IMR-90 (cell line): ENCODE data around the gene DNAI2. TPM values are rescaled to one million over a fixed set of nuclear protein-coding genes. Genes with fewer than 3 reads are reported as not detected.
"Not testable (repeated sequence)": the region's sequence is repeated elsewhere in the genome, so short reads cannot be mapped to it uniquely, and the experiment has no call there.

Source experiments
- ATAC-seq: fragments of 200-7000 bp; cut with Tn5 transposase; 2 replicates; pipeline ENCODE4 v1.9.1; 2020; ENCODE audit warnings: low read depth, mild to moderate bottlenecking, moderate library complexity
- BruUV-seq: library from RNA; stranded (reverse); fragments of 400-500 nt; replicated peaks from 2 replicates; lab custom pipeline; 2021; lab: Mats Ljungman, UMichigan
- CTCF ChIA-PET: fragments of 300-600 bp; formaldehyde crosslinking; extraction: SDS; loops from one replicate; lab custom pipeline; 2021; ENCODE audit warnings: antibody characterized with exemption; lab: Yijun Ruan, JAX
- POLR2A ChIA-PET: fragments of 300-600 bp; sonication (Branson Sonifier 250); formaldehyde crosslinking; loops from one replicate; lab custom pipeline; 2022; ENCODE audit warnings: antibody characterized with exemption; ENCODE audit not compliant: unreplicated experiment; lab: Charles Lee
- DNase-seq: peaks from one replicate; pipeline ENCODE4 v3.0.0; 2013
- H2AFZ ChIP-seq: replicated peaks from 2 replicates; pipeline ENCODE3; 2013; ENCODE audit warnings: low read length, mild to moderate bottlenecking; ENCODE audit not compliant: poor library complexity
- H2AK5ac ChIP-seq: 2 replicates; pipeline ENCODE4 v1.6.1; 2013; ENCODE audit warnings: low read depth, low read length, inconsistent platforms
- H2AK9ac ChIP-seq: replicated peaks from 2 replicates; pipeline ENCODE3; 2013; ENCODE audit warnings: mild to moderate bottlenecking, low read depth, low read length, moderate library complexity; ENCODE audit not compliant: poor library complexity
- H2BK120ac ChIP-seq: 2 replicates; pipeline ENCODE4 v1.6.1; 2013; ENCODE audit warnings: low read depth, low read length, inconsistent platforms
- H2BK15ac ChIP-seq: 3 replicates; pipeline ENCODE4 v1.6.1; 2013; ENCODE audit warnings: low read depth, low read length, inconsistent platforms
- H2BK20ac ChIP-seq: 2 replicates; pipeline ENCODE4 v1.6.1; 2013; ENCODE audit warnings: low read depth, mild to moderate bottlenecking, inconsistent platforms, low read length, moderate library complexity
- H2BK5ac ChIP-seq: 2 replicates; pipeline ENCODE4 v1.6.1; 2013; ENCODE audit warnings: mild to moderate bottlenecking, low read depth, low read length, inconsistent platforms; ENCODE audit not compliant: poor library complexity, severe bottlenecking
- H3K14ac ChIP-seq: replicated peaks from 2 replicates; pipeline ENCODE4 v1.6.1; 2013; ENCODE audit warnings: low read depth, low read length, inconsistent platforms
- H3K18ac ChIP-seq: 2 replicates; pipeline ENCODE4 v1.6.1; 2013; ENCODE audit warnings: low read depth, low read length, control low read depth
- H3K23ac ChIP-seq: 2 replicates; pipeline ENCODE4 v1.6.1; 2013; ENCODE audit warnings: low read depth, low read length, inconsistent platforms
- H3K27ac ChIP-seq: 2 replicates; pipeline ENCODE4 v1.5.1; 2013; ENCODE audit warnings: mild to moderate bottlenecking, control low read depth, low read length; ENCODE audit not compliant: insufficient read depth
- H3K27me3 ChIP-seq: 2 replicates; pipeline ENCODE4 v1.6.1; 2013; ENCODE audit warnings: low read length; ENCODE audit not compliant: control insufficient read depth, insufficient read depth
- H3K36me3 ChIP-seq: 2 replicates; pipeline ENCODE4 v1.6.1; 2013; ENCODE audit warnings: low read length, mixed read lengths; ENCODE audit not compliant: control insufficient read depth, insufficient read depth
- H3K4ac ChIP-seq: 2 replicates; pipeline ENCODE4 v1.6.1; 2013; ENCODE audit warnings: low read depth, low read length, inconsistent platforms
- H3K4me1 ChIP-seq: 2 replicates; pipeline ENCODE4 v1.6.1; 2013; ENCODE audit warnings: low read length, mixed read lengths; ENCODE audit not compliant: control insufficient read depth, insufficient read depth
- H3K4me2 ChIP-seq: 2 replicates; pipeline ENCODE4 v1.6.1; 2013; ENCODE audit warnings: low read depth, mild to moderate bottlenecking, control low read depth, low read length, moderate library complexity
- H3K4me3 ChIP-seq: 2 replicates; pipeline ENCODE4 v1.5.1; 2013; ENCODE audit warnings: low read depth, mild to moderate bottlenecking, control low read depth, low read length, moderate library complexity; ENCODE audit not compliant: insufficient read depth
- H3K56ac ChIP-seq: 2 replicates; pipeline ENCODE4 v1.6.1; 2013; ENCODE audit warnings: low read length, inconsistent platforms; ENCODE audit not compliant: insufficient read depth; ENCODE audit errors: extremely low read depth
- H3K79me1 ChIP-seq, 2 experiments: 2 replicates each; pipeline ENCODE4 v1.6.1; 2013; ENCODE audit warnings: low read length in 2 of 2, inconsistent platforms in 1 of 2, low read depth in 1 of 2
- H3K9ac ChIP-seq: 2 replicates; pipeline ENCODE4 v1.6.1; 2013; ENCODE audit warnings: low read depth, low read length, control low read depth
- H3K9me1 ChIP-seq: 2 replicates; pipeline ENCODE4 v1.6.1; 2013; ENCODE audit warnings: low read length, inconsistent platforms; ENCODE audit not compliant: insufficient read depth
- H3K9me3 ChIP-seq: 2 replicates; pipeline ENCODE4 v1.6.1; 2013; ENCODE audit warnings: low read length; ENCODE audit not compliant: control insufficient read depth, insufficient read depth
- H4K20me1 ChIP-seq: 2 replicates; pipeline ENCODE4 v1.6.1; 2013; ENCODE audit warnings: low read length, inconsistent platforms; ENCODE audit not compliant: insufficient read depth
- H4K5ac ChIP-seq: 2 replicates; pipeline ENCODE4 v1.6.1; 2013; ENCODE audit warnings: mild to moderate bottlenecking, low read depth, low read length, control low read depth
- H4K8ac ChIP-seq, 2 experiments: 2 replicates each; pipeline ENCODE4 v1.6.1; 2013; ENCODE audit warnings: low read depth in 2 of 2, low read length in 2 of 2, control low read depth in 1 of 2, inconsistent platforms in 1 of 2
- H4K91ac ChIP-seq: 2 replicates; pipeline ENCODE4 v1.6.1; 2013; ENCODE audit warnings: low read depth, low read length, inconsistent platforms; ENCODE audit not compliant: insufficient read depth
- WGBS, 2 experiments: methylation state at CpG; one replicate each; pipeline versions ENCODE4 v1.1.5 to v1.1.7; 2013; ENCODE audit warnings: missing lambda C conversion rate in 2 of 2; ENCODE audit not compliant: insufficient read length in 1 of 2; ENCODE audit errors: extremely low coverage in 2 of 2; 5-methylcytosine and 5-hydroxymethylcytosine counted together
- dilution Hi-C: fragments of 300-500 bp; cut with HindIII; formaldehyde crosslinking; loops from one replicate; pipeline ENCODE4 v1.14.3; 2018; ENCODE audit warnings: low sequenced_read_pairs; ENCODE audit not compliant: unreplicated experiment
- in situ Hi-C: fragments of 300-500 bp; cut with MboI; formaldehyde crosslinking; loops from 3 replicates; pipeline ENCODE4 v1.14.3; 2019; ENCODE audit warnings: low sequenced_read_pairs, inconsistent platforms, mixed read lengths
- intact Hi-C: fragments of 100-400 bp; cut with micrococcal nuclease; formaldehyde crosslinking; loops from 2 replicates; pipeline ENCODE4 v1.10.0; 2022
- polyA plus RNA-seq, 3 experiments: library from polyadenylated mRNA; depleted of rRNA; stranded (reverse); fragments of >200 nt; gene quantifications; 2 replicates each; pipeline ENCODE4 v1.2.3, GENCODE V29; 2012; ENCODE audit warnings: low replicate concordance in 1 of 3
- total RNA-seq: library from RNA; depleted of rRNA; stranded (reverse); fragments of >200 nt; gene quantifications from 2 replicates; pipeline ENCODE4 v1.2.3, GENCODE V29; 2012

Gene DNAI2
- total and polyA plus RNA-seq, 2 of the 4 experiments (the other 2 are of a cell fraction) = not detected

DNA sequence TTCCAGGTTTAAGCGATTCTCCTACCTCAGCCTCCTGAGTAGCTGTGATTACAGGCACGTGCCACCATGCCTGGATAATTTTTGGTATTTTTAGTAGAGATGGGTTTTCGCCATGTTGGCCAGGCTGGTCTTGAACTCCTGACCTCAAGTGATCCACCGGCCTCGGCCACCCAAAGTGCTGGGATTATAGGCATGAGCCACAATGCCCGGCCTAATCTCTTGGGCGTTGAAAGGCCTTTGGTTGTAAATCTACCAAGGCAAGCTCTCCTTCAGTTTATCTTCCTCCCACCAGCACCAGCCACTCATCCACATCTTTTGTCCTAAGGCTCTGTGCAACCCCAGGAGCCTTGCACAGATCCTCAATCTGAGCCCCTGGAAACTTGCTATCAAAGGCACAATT is 5.6 kb downstream of the DNAI2 start:
- DNase-seq, H4K5ac ChIP-seq, H3K9me1 ChIP-seq, H3K56ac ChIP-seq, ATAC-seq, H2BK120ac ChIP-seq, H3K27ac ChIP-seq, H2BK5ac ChIP-seq, H4K91ac ChIP-seq, H2BK15ac ChIP-seq, H2AK9ac ChIP-seq, CTCF ChIA-PET, H3K79me1 ChIP-seq, H3K27me3 ChIP-seq, H4K8ac ChIP-seq, H4K20me1 ChIP-seq, H3K4ac ChIP-seq, H3K9ac ChIP-seq, H3K18ac ChIP-seq, H3K36me3 ChIP-seq, dilution Hi-C loops, H3K23ac ChIP-seq, in situ Hi-C loops, H2BK20ac ChIP-seq, H3K4me2 ChIP-seq, intact Hi-C loops, H3K9me3 ChIP-seq, POLR2A ChIA-PET, H3K4me1 ChIP-seq, H3K4me3 ChIP-seq, BruUV-seq, H3K14ac ChIP-seq, H2AFZ ChIP-seq, H2AK5ac ChIP-seq: not testable (repeated sequence)
- WGBS, 2 experiments = 60% methylated on average over 1 of the region's 7 CpGs; no CpG with 5 or more reads in 1 of the 2 experiments
